ENCODE results near the gene TIGD3. TPM values are rescaled to one million over a fixed set of nuclear protein-coding genes. Genes with fewer than 3 reads are reported as not detected.
"Not testable (repeated sequence)": the region's sequence is repeated elsewhere in the genome, so short reads cannot be mapped to it uniquely, and the experiment has no call there.

Gene TIGD3
- total RNA-seq, 4 donors from 2014 or later = 0.27 to 0.67 TPM; not detected in 2

DNA sequence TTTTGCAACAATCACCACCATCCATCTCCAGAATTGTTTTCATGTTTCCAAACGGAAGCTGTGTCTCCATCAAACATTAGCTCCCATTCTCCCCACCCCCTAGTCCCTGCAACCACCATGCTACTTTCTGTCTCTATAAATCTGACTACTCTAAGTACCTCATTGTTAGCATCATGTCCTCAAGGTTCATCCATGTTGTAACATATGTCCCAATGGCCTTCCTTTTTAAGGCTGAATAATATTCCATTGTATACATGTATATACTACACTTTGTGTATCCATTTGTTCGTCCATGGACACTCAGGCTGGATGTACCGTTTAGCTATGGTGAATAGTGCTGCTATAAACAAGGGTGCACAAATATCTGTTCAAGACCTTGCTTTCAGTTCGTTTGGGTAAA is 29.1 kb upstream of the TIGD3 start:
- Histone ChIP-seq H3K27me3 (no peaks in the 10 kb centered on the region), H3K4me1 (peaks cover 0 to 43% (median 8%) of the 10 kb centered on the region in 3 donors), H3K27ac (no peak overlapping the region), H3K36me3 (peaks cover 0 to 28% of the 10 kb centered on the region in 2 donors), H3K9me3 (no peaks in the 10 kb centered on the region), H3K4me3 (no peak overlapping the region)
- TF ChIP-seq, protein P1, sequence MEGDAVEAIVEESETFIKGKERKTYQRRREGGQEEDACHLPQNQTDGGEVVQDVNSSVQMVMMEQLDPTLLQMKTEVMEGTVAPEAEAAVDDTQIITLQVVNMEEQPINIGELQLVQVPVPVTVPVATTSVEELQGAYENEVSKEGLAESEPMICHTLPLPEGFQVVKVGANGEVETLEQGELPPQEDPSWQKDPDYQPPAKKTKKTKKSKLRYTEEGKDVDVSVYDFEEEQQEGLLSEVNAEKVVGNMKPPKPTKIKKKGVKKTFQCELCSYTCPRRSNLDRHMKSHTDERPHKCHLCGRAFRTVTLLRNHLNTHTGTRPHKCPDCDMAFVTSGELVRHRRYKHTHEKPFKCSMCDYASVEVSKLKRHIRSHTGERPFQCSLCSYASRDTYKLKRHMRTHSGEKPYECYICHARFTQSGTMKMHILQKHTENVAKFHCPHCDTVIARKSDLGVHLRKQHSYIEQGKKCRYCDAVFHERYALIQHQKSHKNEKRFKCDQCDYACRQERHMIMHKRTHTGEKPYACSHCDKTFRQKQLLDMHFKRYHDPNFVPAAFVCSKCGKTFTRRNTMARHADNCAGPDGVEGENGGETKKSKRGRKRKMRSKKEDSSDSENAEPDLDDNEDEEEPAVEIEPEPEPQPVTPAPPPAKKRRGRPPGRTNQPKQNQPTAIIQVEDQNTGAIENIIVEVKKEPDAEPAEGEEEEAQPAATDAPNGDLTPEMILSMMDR (IDR thresholded peaks at IDR 0.05) = no peak
- TF ChIP-seq POLR2AphosphoS5 (IDR thresholded peaks at IDR 0.05) = no peak
- TF ChIP-seq EP300 (IDR thresholded peaks at IDR 0.05) = no peak
- TF ChIP-seq POLR2A (IDR thresholded peaks at IDR 0.05) = no peak
- no peak for ATAC-seq
- 73 to 78% methylated on average over 3 to 4 of the region's 4 CpGs for WGBS, 2 donors (ENCODE audit: low coverage in 1 of 2)

DNA sequence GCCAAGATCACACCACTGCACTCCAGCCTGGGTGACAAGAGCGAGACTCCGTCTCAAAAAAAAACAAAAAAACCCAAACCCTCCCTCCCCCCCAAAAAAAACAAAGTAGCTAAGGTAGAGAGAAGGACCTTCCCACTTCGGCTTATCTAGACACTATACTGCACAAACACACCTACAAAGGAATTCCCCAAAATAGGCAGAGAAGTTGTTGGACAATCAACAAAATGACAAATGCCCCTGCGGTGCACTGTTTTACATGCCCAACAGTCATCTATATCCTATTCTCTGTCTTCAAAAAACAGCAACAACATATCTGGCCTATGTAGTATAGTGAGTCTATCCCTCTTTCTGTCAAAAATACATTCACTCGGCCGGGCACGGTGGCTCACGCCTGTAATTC is 27.5 kb upstream of the TIGD3 start:
- peaks cover 0 to 12% of the 10 kb centered on the region in 2 donors for H3K36me3 ChIP-seq
- TF ChIP-seq, protein P1 (IDR thresholded peaks at IDR 0.05) = no peak
- TF ChIP-seq POLR2A (IDR thresholded peaks at IDR 0.05) (no peak), POLR2AphosphoS5 (IDR thresholded peaks at IDR 0.05) (no peak), EP300 (IDR thresholded peaks at IDR 0.05) (no peak)
- H3K27ac ChIP-seq = no peak overlapping the region
- H3K4me1 ChIP-seq = peaks cover 0 to 27% (median 4%) of the 10 kb centered on the region in 3 donors
- no peaks in the 10 kb centered on the region for H3K27me3 ChIP-seq
- H3K4me3 ChIP-seq = no peak overlapping the region
- no peak for ATAC-seq
- WGBS, 2 donors (ENCODE audit: low coverage in 1 of 2) = 78 to 86% methylated on average over 4 to 5 of the region's 8 CpGs
- no peaks in the 10 kb centered on the region for H3K9me3 ChIP-seq

DNA sequence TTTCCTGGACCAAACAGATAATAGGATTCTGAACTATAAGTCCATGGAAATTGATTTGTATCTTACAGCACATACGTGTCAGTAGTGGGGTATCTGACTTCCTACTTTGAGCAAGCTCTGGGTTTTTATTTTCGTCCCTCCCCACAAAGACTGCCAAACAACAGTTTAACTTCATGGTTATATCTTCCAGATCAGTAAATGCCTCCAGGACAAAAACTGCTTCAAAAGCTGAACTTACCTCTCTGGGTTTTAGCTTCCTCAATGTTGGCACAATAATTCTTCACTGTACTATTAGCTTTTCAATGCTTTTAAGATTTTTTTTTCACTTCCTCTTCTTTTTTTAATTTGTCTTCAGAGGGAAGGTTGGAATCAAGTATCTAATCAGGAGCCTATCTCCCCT is 25.1 kb upstream of the TIGD3 start:
- Histone ChIP-seq H3K27me3 (no peaks in the 10 kb centered on the region), H3K4me3 (no peak overlapping the region), H3K27ac (no peak overlapping the region), H3K4me1 (peaks cover 0 to 14% (median 0%) of the 10 kb centered on the region in 3 donors), H3K36me3 (no peaks in the 10 kb centered on the region), H3K9me3 (no peaks in the 10 kb centered on the region)
- 26 to 48% methylated on average over 2 of the region's 2 CpGs for WGBS, 2 donors (ENCODE audit: low coverage in 1 of 2)
- TF ChIP-seq, protein P1 (IDR thresholded peaks at IDR 0.05) = no peak
- TF ChIP-seq POLR2A (IDR thresholded peaks at IDR 0.05) (no peak), EP300 (IDR thresholded peaks at IDR 0.05) (no peak), POLR2AphosphoS5 (IDR thresholded peaks at IDR 0.05) (no peak)
- no peak for ATAC-seq

DNA sequence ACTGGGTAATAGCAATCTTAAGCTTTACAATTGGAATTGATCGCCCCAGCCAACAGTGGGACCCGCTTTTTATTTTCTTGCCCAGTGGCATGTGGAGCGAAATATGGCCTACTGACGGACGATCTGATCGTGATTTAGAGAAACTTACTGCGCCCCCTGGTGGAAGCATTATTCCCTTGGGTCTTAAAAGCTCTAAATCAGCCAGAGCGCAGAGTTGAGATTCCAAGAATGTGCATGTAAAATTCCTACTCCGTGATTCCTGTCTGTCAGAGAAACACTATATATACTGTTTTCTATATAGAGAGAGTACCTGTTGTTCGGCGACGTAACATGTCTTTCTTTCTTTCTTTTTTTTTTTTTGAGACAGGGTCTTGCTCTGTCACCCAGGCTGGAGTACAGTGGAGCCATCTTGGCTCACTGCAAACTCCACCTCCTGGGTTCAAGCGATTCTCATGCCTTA is 24.6 kb upstream of the TIGD3 start:
- Histone ChIP-seq H3K4me3 (no peak overlapping the region), H3K27ac (no peak overlapping the region), H3K27me3 (no peaks in the 10 kb centered on the region), H3K36me3 (no peaks in the 10 kb centered on the region), H3K4me1 (peaks cover 0 to 19% (median 2%) of the 10 kb centered on the region in 3 donors), H3K9me3 (no peaks in the 10 kb centered on the region)
- TF ChIP-seq, protein P1 (IDR thresholded peaks at IDR 0.05) = peak; percentile 79 to 93 (median 88)
- TF ChIP-seq EP300 (IDR thresholded peaks at IDR 0.05) = no peak
- peak; percentile 11 for TF ChIP-seq POLR2AphosphoS5 (IDR thresholded peaks at IDR 0.05)
- TF ChIP-seq POLR2A (IDR thresholded peaks at IDR 0.05) = no peak
- ATAC-seq = peak; percentile 40
- 6 to 8% methylated on average over 8 to 13 of the region's 13 CpGs for WGBS, 2 donors (ENCODE audit: low coverage in 1 of 2)

DNA sequence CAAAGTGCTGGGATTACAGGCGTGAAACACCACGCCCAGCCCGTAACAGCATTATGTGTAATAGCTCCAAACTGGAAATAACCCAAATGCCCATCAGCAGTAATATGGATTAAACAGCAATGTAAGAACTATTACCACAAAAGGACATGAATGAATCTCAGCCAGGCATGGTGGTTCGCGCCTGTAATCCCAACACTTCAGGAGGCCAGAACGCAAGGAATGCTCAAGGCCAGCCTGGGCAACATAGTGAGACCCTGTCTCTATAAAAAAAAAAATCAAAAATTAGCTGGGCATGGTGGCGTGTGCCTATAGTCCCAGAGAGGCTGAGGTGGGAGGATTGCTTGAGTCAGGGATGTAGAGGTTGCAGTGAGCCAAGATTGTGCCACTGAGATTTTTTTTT is 24.0 kb upstream of the TIGD3 start:
- Histone ChIP-seq H3K27ac (no peak overlapping the region), H3K4me3 (no peak overlapping the region), H3K9me3 (no peaks in the 10 kb centered on the region), H3K4me1 (peaks cover 0 to 25% (median 8%) of the 10 kb centered on the region in 3 donors), H3K27me3 (no peaks in the 10 kb centered on the region), H3K36me3 (no peaks in the 10 kb centered on the region)
- WGBS, 2 donors (ENCODE audit: low coverage in 1 of 2) = 91 to 100% methylated on average over 1 to 4 of the region's 7 CpGs
- no peak for TF ChIP-seq POLR2A (IDR thresholded peaks at IDR 0.05)
- TF ChIP-seq, protein P1 (IDR thresholded peaks at IDR 0.05) = no peak
- no peak for TF ChIP-seq EP300 (IDR thresholded peaks at IDR 0.05)
- TF ChIP-seq POLR2AphosphoS5 (IDR thresholded peaks at IDR 0.05) = no peak
- no peak for ATAC-seq

DNA sequence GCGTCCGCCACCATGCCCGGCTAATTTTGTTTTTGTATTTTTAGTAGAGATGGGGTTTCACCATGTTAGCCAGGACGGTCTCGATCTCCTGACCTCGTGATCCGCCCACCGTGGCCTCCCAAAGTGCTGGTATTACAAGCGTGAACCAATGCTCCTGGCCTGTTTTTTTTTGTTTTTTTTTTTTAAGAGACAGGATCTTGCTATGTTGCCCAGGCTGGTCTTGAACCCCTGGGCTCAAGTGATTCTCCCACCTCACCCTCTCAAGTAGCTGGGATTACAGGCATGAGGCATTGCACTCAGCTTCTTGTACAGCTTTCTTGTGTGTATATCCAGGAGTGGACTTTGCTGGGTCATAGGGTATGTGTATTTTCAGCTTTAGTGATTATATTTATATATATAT is 22.0 kb upstream of the TIGD3 start:
- H3K4me3 ChIP-seq, ATAC-seq, H3K36me3 ChIP-seq, H3K27ac ChIP-seq, H3K27me3 ChIP-seq, H3K9me3 ChIP-seq: not testable (repeated sequence)
- 84 to 93% methylated on average over 6 to 9 of the region's 9 CpGs for WGBS, 2 donors (ENCODE audit: low coverage in 1 of 2)
- H3K4me1 ChIP-seq = peaks cover 0 to 42% (median 11%) of the 10 kb centered on the region in 3 donors

Measured in gastroesophageal sphincter (tissue), 4 donors.